MG63 (cell line): Measurements from ENCODE around the gene SUV39H2. TPM values are rescaled to one million over a fixed set of nuclear protein-coding genes. Genes with fewer than 3 reads are reported as not detected.
"Not testable (repeated sequence)": the region's sequence is repeated elsewhere in the genome, so short reads cannot be mapped to it uniquely, and the experiment has no call there.

ENCODE experiments used
- DNase-seq: peaks from one replicate; pipeline ENCODE4 v3.0.0-alpha.2; 2020
- H3K27me3 ChIP-seq: fragments of 250-450 bp; sonication (Bioruptor Pico); 2 replicates; pipeline ENCODE4 v1.5.1; 2020; ENCODE audit warnings: mild to moderate bottlenecking, moderate library complexity
- H3K36me3 ChIP-seq: fragments of 250-450 bp; sonication (Bioruptor Pico); 2 replicates; pipeline ENCODE4 v1.5.1; 2020; ENCODE audit warnings: mild to moderate bottlenecking, moderate library complexity
- H3K4me3 ChIP-seq: fragments of 250-450 bp; sonication (Bioruptor Pico); 2 replicates; pipeline ENCODE4 v1.5.1; 2020; ENCODE audit warnings: mild to moderate bottlenecking, moderate library complexity
- H3K9me3 ChIP-seq: fragments of 250-450 bp; sonication (Bioruptor Pico); 2 replicates; pipeline ENCODE4 v1.5.1; 2020; ENCODE audit warnings: mild to moderate bottlenecking, moderate library complexity
- total RNA-seq: library from RNA; depleted of rRNA; stranded (reverse); fragments of >200 nt; shearing (Covaris generic); gene quantifications from 2 replicates; pipeline ENCODE4 v1.2.3, GENCODE V29; 2014; ENCODE audit warnings: low replicate concordance

The SUV39H2 gene
- total RNA-seq, 1 experiment from 2014 or later: 20.6 TPM

DNA sequence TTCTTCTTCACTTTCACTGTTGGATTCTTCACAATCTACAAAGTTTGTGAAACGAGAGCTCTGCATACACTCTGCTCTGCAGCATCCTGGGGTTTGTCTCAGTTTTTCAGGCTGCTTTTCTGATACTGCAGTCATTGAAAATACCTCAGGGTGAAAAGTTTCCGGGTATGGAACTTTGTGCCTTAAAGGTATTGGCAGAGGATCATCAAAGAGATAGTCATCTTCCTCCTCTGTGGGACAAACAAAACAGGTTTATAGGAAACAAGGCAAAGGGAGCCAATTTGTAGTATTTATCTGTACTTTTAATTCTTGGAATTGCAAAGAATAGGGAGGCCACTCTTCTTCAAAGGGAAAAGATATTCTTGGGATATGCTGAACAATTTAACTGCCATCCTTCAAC is 30.4 kb downstream of the SUV39H2 start:
- peaks cover 38% of the 10 kb centered on the region for H3K9me3 ChIP-seq
- H3K36me3 ChIP-seq: peaks cover 96% of the 10 kb centered on the region
- H3K4me3 ChIP-seq: no peak overlapping the region
- H3K27me3 ChIP-seq: no peaks in the 10 kb centered on the region
- no peak for DNase-seq

- Histone ChIP-seq H3K27me3 (no peaks in the 10 kb centered on the region), H3K36me3 (peaks cover 90% of the 10 kb centered on the region), H3K9me3 (peaks cover 35% of the 10 kb centered on the region), H3K4me3 (no peak overlapping the region)
- DNase-seq: no peak
Observed at GRCh38 chr10:14910953-14911352, 32.3 kb downstream of the SUV39H2 start.

DNA sequence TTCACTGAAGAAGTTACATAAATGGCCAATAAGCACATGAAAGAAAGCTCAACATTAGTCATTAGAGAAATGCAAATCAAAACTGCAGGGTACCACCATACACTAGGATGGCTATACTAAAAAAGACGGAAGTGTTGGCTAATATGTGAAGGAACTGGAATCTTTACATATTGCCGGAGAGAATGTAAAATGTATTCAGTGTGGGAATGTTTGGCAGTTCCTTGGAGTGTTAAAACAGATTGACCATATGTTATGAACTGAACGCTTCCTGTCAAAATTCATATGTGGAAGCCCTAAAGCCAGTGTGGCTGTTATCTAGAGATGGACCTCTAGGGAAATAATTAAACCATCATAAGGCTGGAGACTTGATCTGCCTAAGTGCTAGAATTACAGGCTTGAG is 33.1 kb downstream of the SUV39H2 start:
- peaks cover 90% of the 10 kb centered on the region for H3K36me3 ChIP-seq
- H3K9me3 ChIP-seq: peaks cover 29% of the 10 kb centered on the region
- H3K27me3 ChIP-seq: no peaks in the 10 kb centered on the region
- no peak overlapping the region for H3K4me3 ChIP-seq
- no peak for DNase-seq

DNA sequence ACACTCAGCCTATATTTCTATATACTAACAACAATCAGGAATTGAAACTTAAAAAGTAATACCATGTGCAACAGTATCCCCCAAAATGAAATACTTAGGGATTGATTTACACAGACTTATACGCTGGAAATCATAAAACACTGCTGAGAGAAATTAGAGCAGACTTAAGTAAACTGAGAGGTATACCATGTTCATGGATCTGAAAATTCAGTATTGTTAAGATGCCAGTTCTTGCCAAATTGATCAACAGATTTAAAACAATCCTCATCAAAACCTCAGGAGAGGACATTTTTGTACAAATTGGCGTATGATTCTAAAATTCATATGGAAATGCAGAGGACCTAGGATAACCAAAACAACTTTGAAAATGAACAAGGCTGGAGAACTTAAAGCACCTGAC is 37.9 kb downstream of the SUV39H2 start:
- no peak for DNase-seq
- Histone ChIP-seq H3K36me3 (peaks cover 80% of the 10 kb centered on the region), H3K4me3 (no peak overlapping the region), H3K9me3 (peaks cover 22% of the 10 kb centered on the region), H3K27me3 (no peaks in the 10 kb centered on the region)

DNA sequence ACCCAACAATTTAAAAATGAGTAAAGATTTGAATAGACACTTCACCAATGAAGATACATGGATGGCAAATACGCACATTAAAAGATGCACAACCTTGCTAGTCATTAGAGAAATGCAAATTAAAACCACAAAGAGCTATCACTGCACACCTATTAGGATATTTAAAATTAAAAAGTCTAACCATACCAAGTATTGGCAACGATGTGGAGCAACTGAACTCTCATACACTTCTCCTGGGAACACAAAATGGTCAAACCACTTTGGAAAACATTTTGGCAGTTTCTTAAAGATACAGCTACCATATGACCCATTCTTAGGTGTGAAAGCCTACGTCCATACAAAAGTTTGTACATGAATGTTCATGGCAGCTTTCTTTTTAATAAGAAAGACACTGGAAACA is 39.2 kb downstream of the SUV39H2 start:
- H3K36me3 ChIP-seq: peaks cover 80% of the 10 kb centered on the region
- no peak for DNase-seq
- peaks cover 20% of the 10 kb centered on the region for H3K9me3 ChIP-seq
- no peak overlapping the region for H3K4me3 ChIP-seq
- H3K27me3 ChIP-seq: no peaks in the 10 kb centered on the region

GRCh38 chr10:14918964-14919363 is 40.3 kb downstream of the SUV39H2 start:
- no peak for DNase-seq
- H3K9me3 ChIP-seq: peaks cover 20% of the 10 kb centered on the region
- H3K27me3 ChIP-seq: no peaks in the 10 kb centered on the region
- peaks cover 71% of the 10 kb centered on the region for H3K36me3 ChIP-seq
- no peak overlapping the region for H3K4me3 ChIP-seq

DNA sequence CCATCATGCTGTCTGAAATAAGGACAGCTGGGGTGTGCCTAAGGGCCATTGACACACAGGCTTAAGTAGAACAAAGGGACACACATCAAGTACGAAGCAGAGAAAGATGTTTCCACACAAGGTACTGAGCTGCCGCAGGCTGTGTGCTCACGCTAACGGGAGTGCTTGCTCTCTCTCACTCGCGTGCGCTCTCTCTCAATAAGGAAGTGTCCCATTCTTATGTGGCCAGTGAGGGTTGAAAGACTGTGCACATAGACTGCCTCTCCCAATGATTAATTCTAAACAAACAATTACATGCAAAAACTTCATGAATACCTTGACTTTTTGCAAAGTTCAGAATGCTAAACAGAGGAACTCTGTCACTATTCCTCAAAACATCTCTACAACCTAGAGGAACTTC is 45.3 kb downstream of the SUV39H2 start:
- Histone ChIP-seq H3K4me3 (no peak overlapping the region), H3K36me3 (peaks cover 48% of the 10 kb centered on the region), H3K27me3 (no peaks in the 10 kb centered on the region), H3K9me3 (no peaks in the 10 kb centered on the region)
- no peak for DNase-seq

DNA sequence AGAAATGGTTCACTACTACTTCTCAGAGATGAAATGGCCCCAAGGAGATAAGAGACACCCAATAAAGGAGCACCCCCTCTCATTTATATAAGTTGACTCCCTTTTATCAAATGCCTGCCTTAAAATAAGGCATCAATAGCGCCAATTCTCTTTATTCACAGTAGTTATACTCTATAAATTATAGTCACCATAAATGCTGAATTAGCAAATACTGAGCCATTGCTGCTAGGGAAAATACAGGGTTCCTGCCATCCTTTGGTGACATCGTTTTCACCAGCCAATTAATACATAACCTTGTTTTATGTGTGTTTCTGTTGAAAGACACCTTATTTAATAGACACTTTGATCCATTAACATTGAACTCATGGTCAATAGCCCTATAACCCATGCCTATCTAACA is 46.6 kb downstream of the SUV39H2 start:
- H3K4me3 ChIP-seq: no peak overlapping the region
- H3K9me3 ChIP-seq: no peaks in the 10 kb centered on the region
- H3K36me3 ChIP-seq: peaks cover 41% of the 10 kb centered on the region
- no peaks in the 10 kb centered on the region for H3K27me3 ChIP-seq
- no peak for DNase-seq

- Histone ChIP-seq H3K36me3 (peaks cover 43% of the 10 kb centered on the region), H3K9me3 (no peaks in the 10 kb centered on the region), H3K4me3 (no peak overlapping the region), H3K27me3 (no peaks in the 10 kb centered on the region)
- no peak for DNase-seq
Observed at GRCh38 chr10:14926061-14926470, 47.4 kb downstream of the SUV39H2 start.

GRCh38 chr10:14926722-14927416 is 48.2 kb downstream of the SUV39H2 start:
- Histone ChIP-seq H3K36me3 (peaks cover 44% of the 10 kb centered on the region), H3K27me3 (no peaks in the 10 kb centered on the region), H3K4me3 (no peak overlapping the region), H3K9me3 (no peaks in the 10 kb centered on the region)
- DNase-seq: no peak

GRCh38 chr10:14930610-14931009 is 51.9 kb downstream of the SUV39H2 start:
- Histone ChIP-seq H3K27me3 (no peaks in the 10 kb centered on the region), H3K4me3 (no peak overlapping the region), H3K9me3 (no peaks in the 10 kb centered on the region), H3K36me3 (peaks cover 43% of the 10 kb centered on the region)
- no peak for DNase-seq

DNA sequence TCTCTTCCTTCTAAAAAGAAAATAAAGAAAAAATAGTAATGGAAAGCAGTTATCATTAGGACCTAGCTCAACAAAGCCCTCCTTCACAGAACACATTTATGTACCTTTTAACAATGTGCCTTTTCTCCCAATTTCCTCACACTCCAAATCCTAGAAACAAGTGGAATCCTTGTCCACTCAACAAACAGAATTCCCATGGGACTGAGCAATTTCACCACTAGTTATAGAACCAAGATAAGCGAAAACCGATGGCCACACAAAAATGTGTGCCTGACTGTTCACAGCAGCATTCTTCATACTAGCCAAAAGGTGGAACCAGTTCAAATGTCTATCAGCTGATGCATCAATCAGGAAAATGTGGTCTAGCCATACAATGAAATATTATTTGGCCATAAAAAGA is 57.9 kb downstream of the SUV39H2 start:
- no peaks in the 10 kb centered on the region for H3K9me3 ChIP-seq
- DNase-seq: no peak
- H3K4me3 ChIP-seq: no peak overlapping the region
- H3K27me3 ChIP-seq: no peaks in the 10 kb centered on the region
- H3K36me3 ChIP-seq: peaks cover 22% of the 10 kb centered on the region

- not testable (repeated sequence) for H3K27me3 ChIP-seq, H3K9me3 ChIP-seq, H3K4me3 ChIP-seq
- peaks cover 16% of the 10 kb centered on the region for H3K36me3 ChIP-seq
- DNase-seq: peak; percentile 13
Observed at GRCh38 chr10:14938971-14939370, 60.3 kb downstream of the SUV39H2 start.

GRCh38 chr10:14942147-14942949 is 63.7 kb downstream of the SUV39H2 start:
- not testable (repeated sequence) for DNase-seq, H3K4me3 ChIP-seq, H3K9me3 ChIP-seq, H3K27me3 ChIP-seq
- peaks cover 25% of the 10 kb centered on the region for H3K36me3 ChIP-seq

- not testable (repeated sequence) for H3K9me3 ChIP-seq, H3K27me3 ChIP-seq, DNase-seq, H3K4me3 ChIP-seq
- H3K36me3 ChIP-seq: peaks cover 30% of the 10 kb centered on the region
Observed at GRCh38 chr10:14942950-14943338, 64.3 kb downstream of the SUV39H2 start.

DNA sequence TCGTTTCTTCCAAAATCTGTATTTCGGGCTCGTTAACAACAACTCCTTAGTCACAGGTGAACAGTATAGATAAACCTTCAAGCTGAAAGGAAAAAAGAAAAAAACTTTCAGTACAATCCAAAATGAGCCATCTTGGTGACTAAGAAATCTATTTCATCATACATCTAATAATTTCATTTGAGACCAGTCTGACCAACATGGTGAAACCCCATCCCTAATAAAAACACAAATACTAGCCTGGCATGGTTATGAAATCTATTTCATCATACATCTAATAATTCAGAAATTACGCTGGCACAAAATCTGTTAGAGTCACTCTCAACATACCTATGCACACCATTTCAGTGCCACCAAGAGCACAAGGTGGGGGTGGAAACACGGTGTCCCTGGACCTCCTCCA is 66.4 kb downstream of the SUV39H2 start:
- Histone ChIP-seq H3K9me3 (no peaks in the 10 kb centered on the region), H3K36me3 (peaks cover 38% of the 10 kb centered on the region), H3K27me3 (no peaks in the 10 kb centered on the region), H3K4me3 (no peak overlapping the region)
- DNase-seq: no peak

DNA sequence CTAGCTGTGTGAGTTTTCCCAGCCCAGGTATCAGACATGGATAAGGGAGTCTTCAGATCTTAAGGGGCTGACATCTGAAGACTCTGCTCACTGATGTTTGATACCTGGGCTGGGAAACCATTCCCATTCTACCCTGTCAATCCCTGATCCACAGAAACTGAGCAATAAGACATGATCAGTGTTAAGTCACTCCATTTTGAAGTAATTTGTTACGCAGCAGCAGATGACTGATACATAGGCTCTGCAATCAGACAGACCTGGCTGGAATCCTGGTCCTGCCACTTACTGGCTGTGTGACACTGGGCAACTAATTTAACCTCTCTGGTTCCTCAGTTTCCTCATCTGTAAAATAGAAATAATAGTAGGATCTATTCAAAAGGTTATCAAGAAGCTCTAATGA is 68.6 kb downstream of the SUV39H2 start:
- DNase-seq: no peak
- Histone ChIP-seq H3K4me3 (no peak overlapping the region), H3K27me3 (no peaks in the 10 kb centered on the region), H3K36me3 (peaks cover 47% of the 10 kb centered on the region), H3K9me3 (no peaks in the 10 kb centered on the region)

DNA sequence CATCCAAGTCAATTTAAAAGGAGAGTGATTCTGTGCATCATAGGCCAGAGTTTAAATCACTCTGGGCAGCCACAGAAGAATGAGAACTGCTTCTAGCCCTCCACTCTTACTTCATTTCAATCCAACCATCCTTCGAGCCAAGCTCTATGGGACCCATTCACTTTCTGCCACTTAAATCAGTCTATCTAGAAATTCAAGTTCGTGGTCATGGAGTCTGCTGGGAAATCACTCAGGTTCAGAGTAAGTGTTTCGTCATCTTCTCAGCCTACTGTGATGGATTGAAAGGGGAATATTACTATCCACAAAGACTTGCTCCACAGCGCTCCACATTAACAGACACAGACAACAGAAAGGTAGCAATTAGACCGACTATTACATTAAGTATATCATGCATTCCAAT is 70.6 kb downstream of the SUV39H2 start:
- peaks cover 40% of the 10 kb centered on the region for H3K36me3 ChIP-seq
- no peaks in the 10 kb centered on the region for H3K27me3 ChIP-seq
- no peaks in the 10 kb centered on the region for H3K9me3 ChIP-seq
- DNase-seq: no peak
- H3K4me3 ChIP-seq: no peak overlapping the region
